ENCODE measurements around the gene NCAPH2. TPM values are rescaled to one million over a fixed set of nuclear protein-coding genes. Genes with fewer than 3 reads are reported as not detected.

Gene NCAPH2
- polyA plus RNA-seq, 3 donors = 12.5 to 23.6 (median 18.1) TPM

- Mint-ChIP-seq H3K9me3 (peaks cover 0 to 1% (median 0%) of the 10 kb centered on the region in 7 donors), H3K36me3 (peaks cover 22 to 56% of the 10 kb centered on the region in 2 donors), H3K27me3 (ENCODE audit: low read depth in 3 of 3) (peaks cover 0 to 2% (median 1%) of the 10 kb centered on the region in 3 donors), H3K4me1 (no peaks in the 10 kb centered on the region), H3K27ac (no peak overlapping the region), H3K4me3 (no peak overlapping the region)
- peaks cover 6% of the 10 kb centered on the region for H4K20me1 ChIP-seq (ENCODE audit: insufficient read depth, low read length)
- no peak overlapping the region for H3K4me2 ChIP-seq (replicated peaks; ENCODE audit: extremely low read depth, low read length, poor library complexity, severe bottlenecking)
- H3K9ac ChIP-seq (ENCODE audit: insufficient read depth, low read length, poor library complexity, severe bottlenecking) = no peak overlapping the region
- no peak overlapping the region for H3K4me3 ChIP-seq (replicated peaks in 1 of 3; ENCODE audit: low read depth in 2 of 3, low read length in 3 of 3)
- no peaks in the 10 kb centered on the region for H3K4me1 ChIP-seq (ENCODE audit: control insufficient read depth in 1 of 2, insufficient read depth in 2 of 2, low read length in 2 of 2)
- peaks cover 29 to 50% of the 10 kb centered on the region in 2 donors for H3K36me3 ChIP-seq (replicated peaks in 1 of 2; ENCODE audit: control insufficient read depth in 1 of 2, insufficient read depth in 2 of 2, low read length in 2 of 2)
- peaks cover 57% of the 10 kb centered on the region for H3K79me2 ChIP-seq (ENCODE audit: insufficient read depth, low read length)
- no peaks in the 10 kb centered on the region for H3K9me3 ChIP-seq (replicated peaks in 1 of 2; ENCODE audit: control insufficient read depth in 1 of 2, insufficient read depth in 1 of 2, low read length in 2 of 2)
- WGBS (ENCODE audit: insufficient coverage) = 96% methylated on average over 5 of the region's 8 CpGs
- intact Hi-C loops (cut with micrococcal nuclease) = no loop called here
- H3K27ac ChIP-seq (ENCODE audit: low read depth in 1 of 2, low read length in 2 of 2) = no peak overlapping the region
- TF ChIP-seq CTCF (IDR thresholded peaks at IDR 0.05) = no peak
- no peak for DNase-seq
- no peak overlapping the region for H2AFZ ChIP-seq (ENCODE audit: insufficient read depth, low read depth, low read length, poor library complexity, severe bottlenecking)
- no peaks in the 10 kb centered on the region for H3K27me3 ChIP-seq (ENCODE audit: control insufficient read depth in 2 of 2, insufficient read depth in 2 of 2, low read length in 2 of 2)
Measured at GRCh38 chr22:50516068-50516467, 8.0 kb downstream of the NCAPH2 start.

- H3K9me3 Mint-ChIP-seq = peaks cover 0 to 1% (median 0%) of the 10 kb centered on the region in 7 donors
- H3K9me3 ChIP-seq (replicated peaks in 1 of 2; ENCODE audit: control insufficient read depth in 1 of 2, insufficient read depth in 1 of 2, low read length in 2 of 2) = no peaks in the 10 kb centered on the region
- WGBS (ENCODE audit: insufficient coverage) = 97% methylated on average over 14 of the region's 16 CpGs
- intact Hi-C loops (cut with micrococcal nuclease) = no loop called here
- TF ChIP-seq CTCF (IDR thresholded peaks at IDR 0.05) = no peak
- H3K4me3 ChIP-seq (replicated peaks in 1 of 3; ENCODE audit: low read depth in 2 of 3, low read length in 3 of 3) = no peak overlapping the region
- no peak overlapping the region for H3K27ac ChIP-seq (ENCODE audit: low read depth in 1 of 2, low read length in 2 of 2)
- H3K4me3 Mint-ChIP-seq = no peak overlapping the region
- no peak overlapping the region for H3K4me2 ChIP-seq (replicated peaks; ENCODE audit: extremely low read depth, low read length, poor library complexity, severe bottlenecking)
- no peak overlapping the region for H2AFZ ChIP-seq (ENCODE audit: insufficient read depth, low read depth, low read length, poor library complexity, severe bottlenecking)
- peaks cover 52% of the 10 kb centered on the region for H3K79me2 ChIP-seq (ENCODE audit: insufficient read depth, low read length)
- no peak for DNase-seq
- peaks cover 37 to 58% of the 10 kb centered on the region in 2 donors for H3K36me3 ChIP-seq (replicated peaks in 1 of 2; ENCODE audit: control insufficient read depth in 1 of 2, insufficient read depth in 2 of 2, low read length in 2 of 2)
- no peaks in the 10 kb centered on the region for H3K27me3 ChIP-seq (ENCODE audit: control insufficient read depth in 2 of 2, insufficient read depth in 2 of 2, low read length in 2 of 2)
- no peaks in the 10 kb centered on the region for H3K4me1 Mint-ChIP-seq
- H3K4me1 ChIP-seq (ENCODE audit: control insufficient read depth in 1 of 2, insufficient read depth in 2 of 2, low read length in 2 of 2) = no peaks in the 10 kb centered on the region
- peaks cover 14% of the 10 kb centered on the region for H4K20me1 ChIP-seq (ENCODE audit: insufficient read depth, low read length)
- H3K9ac ChIP-seq (ENCODE audit: insufficient read depth, low read length, poor library complexity, severe bottlenecking) = no peak overlapping the region
- peak overlapping the region in 1 of 7 donors; percentile 76 for H3K27ac Mint-ChIP-seq
- H3K36me3 Mint-ChIP-seq = peaks cover 22 to 60% of the 10 kb centered on the region in 2 donors
- H3K27me3 Mint-ChIP-seq (ENCODE audit: low read depth in 3 of 3) = peaks cover 0 to 2% (median 0%) of the 10 kb centered on the region in 3 donors
Measured at GRCh38 chr22:50516891-50517290, 8.9 kb downstream of the NCAPH2 start.
